Keratinocyte (primary cell): ENCODE measurements around the gene SCGB1D1.

Source experiments
- CTCF ChIP-seq, 3 experiments: IDR thresholded peaks in 1 of 3; conservative IDR thresholded peaks in 1 of 3; optimal IDR thresholded peaks in 1 of 3; 2 replicates in 2 of 3; 3 replicates in 1 of 3; pipeline versions ENCODE3 to v1.5.1; 2011; ENCODE audit warnings: low read length in 3 of 3, mild to moderate bottlenecking in 3 of 3, moderate library complexity in 2 of 3, control low read depth in 1 of 3, inconsistent platforms in 1 of 3; ENCODE audit not compliant: insufficient read depth in 2 of 3; ENCODE audit errors: extremely low read depth in 1 of 3
- EZH2 ChIP-seq: IDR thresholded peaks from one replicate; pipeline ENCODE4 v1.6.1; 2012; ENCODE audit warnings: inconsistent platforms, mild to moderate bottlenecking, low read length, moderate library complexity

GRCh38 chr11:62237499-62237898 lies 47.5 kb downstream of the SCGB1D1 start:
- TF ChIP-seq CTCF (optimal IDR thresholded peaks at IDR 0.05 in 1 of 3, IDR thresholded peaks at IDR 0.05 in 1 of 3, conservative IDR thresholded peaks at IDR 0.05 in 1 of 3; ENCODE audit: extremely low read depth in 1 of 3, insufficient read depth in 2 of 3, low read length in 3 of 3), result no peak
- no peak for TF ChIP-seq EZH2
